PC-9 (cell line): ENCODE measurements around the gene TCHHL1. TPM values are rescaled to one million over a fixed set of nuclear protein-coding genes. Genes with fewer than 3 reads are reported as not detected.
A peak's percentile ranks its signal among the peaks of the same experiment; 100 is the strongest.

ENCODE experiments used
- BruUV-seq: library from RNA; stranded (reverse); fragments of 400-500 nt; replicated peaks from 2 replicates; lab custom pipeline; 2021; lab: Mats Ljungman, UMichigan
- CTCF ChIA-PET: fragments of 300-600 bp; sonication (Branson Sonifier 250); formaldehyde crosslinking; loops from one replicate; lab custom pipeline; 2022; ENCODE audit warnings: antibody characterized with exemption; lab: Charles Lee
- POLR2A ChIA-PET: fragments of 300-600 bp; sonication (Branson Sonifier 250); formaldehyde crosslinking; loops from one replicate; lab custom pipeline; 2022; ENCODE audit warnings: antibody characterized with exemption; ENCODE audit not compliant: unreplicated experiment; lab: Charles Lee
- DNase-seq, 2 experiments: peaks; one replicate each; pipeline versions ENCODE4 v3.0.0 to v3.0.0-alpha.2; 2015 to 2022; ENCODE audit warnings: mixed read lengths in 1 of 2
- H2AFZ ChIP-seq: fragments of 200-600 bp; sonication (generic); 2 replicates; pipeline ENCODE4 v1.8.1; 2017; ENCODE audit warnings: antibody characterized with exemption
- H3F3A ChIP-seq: fragments of 200-600 bp; sonication (generic); 2 replicates; pipeline ENCODE4 v1.8.1; 2017; ENCODE audit warnings: antibody characterized with exemption, mild to moderate bottlenecking, low read depth; ENCODE audit not compliant: insufficient read depth
- H3K27ac ChIP-seq: fragments of 200-600 bp; sonication (generic); 2 replicates; pipeline ENCODE4 v1.6.1; 2016; ENCODE audit warnings: mixed run types
- H3K27me3 ChIP-seq: fragments of 200-600 bp; sonication (generic); 2 replicates; pipeline ENCODE4 v1.6.1; 2016; ENCODE audit warnings: low read depth, mixed run types; ENCODE audit not compliant: insufficient read depth
- H3K36me3 ChIP-seq: fragments of 200-600 bp; sonication (generic); 2 replicates; pipeline ENCODE4 v1.6.1; 2016; ENCODE audit warnings: low read depth, mixed run types
- H3K4me1 ChIP-seq: fragments of 200-600 bp; sonication (generic); replicated peaks from 2 replicates; pipeline ENCODE4 v1.6.1; 2016; ENCODE audit warnings: mixed run types; ENCODE audit not compliant: insufficient read depth
- H3K4me2 ChIP-seq: fragments of 200-600 bp; sonication (generic); 2 replicates; pipeline ENCODE4 v1.6.1; 2017; ENCODE audit warnings: mixed run types
- H3K4me3 ChIP-seq: fragments of 200-600 bp; sonication (generic); 2 replicates; pipeline ENCODE4 v1.6.1; 2016; ENCODE audit warnings: mixed run types
- H3K79me2 ChIP-seq: fragments of 200-600 bp; sonication (generic); 2 replicates; pipeline ENCODE4 v1.6.1; 2017; ENCODE audit warnings: low read depth, mixed run types
- H3K9me2 ChIP-seq: fragments of 200-600 bp; sonication (generic); 2 replicates; pipeline ENCODE4 v1.8.1; 2017; ENCODE audit warnings: mild to moderate bottlenecking; ENCODE audit not compliant: insufficient read depth
- H3K9me3 ChIP-seq: fragments of 200-600 bp; sonication (generic); 2 replicates; pipeline ENCODE4 v1.8.1; 2016; ENCODE audit warnings: low read depth; ENCODE audit not compliant: insufficient read depth
- H4K20me1 ChIP-seq: fragments of 200-600 bp; sonication (generic); 2 replicates; pipeline ENCODE4 v1.8.1; 2017; ENCODE audit not compliant: insufficient read depth
- EZH2 ChIP-seq: fragments of 200-600 bp; sonication (generic); IDR thresholded peaks from 2 replicates; pipeline ENCODE4 v1.8.0; 2017; ENCODE audit warnings: antibody characterized with exemption, low read depth
- intact Hi-C: fragments of 100-400 bp; cut with micrococcal nuclease; formaldehyde crosslinking; loops from one replicate; pipeline ENCODE4 v1.10.0; 2022; ENCODE audit not compliant: unreplicated experiment
- total RNA-seq: library from RNA; stranded (reverse); gene quantifications from 2 replicates; pipeline ENCODE4 v1.2.3, GENCODE V29; 2021
- TF ChIP-seq, protein P1 (sequence below): fragments of 200-600 bp; sonication (generic); conservative IDR thresholded peaks from 2 replicates; pipeline ENCODE4 v1.6.1; 2017; ENCODE audit warnings: mixed run types, antibody characterized with exemption, mild to moderate bottlenecking, moderate library complexity

Gene TCHHL1
- total RNA-seq, 1 experiment from 2014 or later, result not detected

DNA sequence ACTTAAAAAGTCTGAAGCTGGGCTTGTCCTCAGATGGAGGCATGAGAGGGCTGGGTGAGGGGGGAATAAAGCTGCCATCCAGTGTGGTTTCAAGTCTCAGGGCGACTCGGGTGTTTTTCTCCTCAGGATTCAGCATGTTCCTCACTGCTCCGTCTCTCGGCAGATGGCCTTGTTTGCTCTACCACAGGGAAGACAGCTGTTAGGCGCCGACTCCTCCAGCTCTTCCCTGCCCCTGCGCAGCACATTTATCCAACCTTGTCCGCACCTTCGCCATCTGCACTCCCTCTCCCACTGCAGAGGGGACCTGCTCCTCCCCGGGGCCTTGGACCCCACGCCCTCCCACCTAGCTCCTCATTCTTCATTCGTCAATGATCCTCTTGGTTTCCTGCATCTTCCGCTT, 35.5 kb downstream of the TCHHL1 start:
- no peak for DNase-seq
- Histone ChIP-seq H3K9me3 (no peaks in the 10 kb centered on the region), H4K20me1 (no peaks in the 10 kb centered on the region), H3K4me3 (no peak overlapping the region), H3K4me1 (peaks cover 31% of the 10 kb centered on the region), H3K27ac (no peak overlapping the region), H2AFZ (no peak overlapping the region), H3F3A (peaks cover 18% of the 10 kb centered on the region), H3K9me2 (no peaks in the 10 kb centered on the region), H3K36me3 (no peaks in the 10 kb centered on the region), H3K79me2 (no peaks in the 10 kb centered on the region), H3K27me3 (no peaks in the 10 kb centered on the region; the same call in 1 of the 2 replicates), H3K4me2 (no peak overlapping the region)
- CTCF ChIA-PET, result interaction anchor here (0.6 to 1.8 kb wide), 4 partner anchors 57 to 405 kb away, joined by 3 to 8 read pairs (median 4); no protein-coding TSS in a partner anchor
- BruUV-seq, result no TSS peak
- TF ChIP-seq, protein P1, sequence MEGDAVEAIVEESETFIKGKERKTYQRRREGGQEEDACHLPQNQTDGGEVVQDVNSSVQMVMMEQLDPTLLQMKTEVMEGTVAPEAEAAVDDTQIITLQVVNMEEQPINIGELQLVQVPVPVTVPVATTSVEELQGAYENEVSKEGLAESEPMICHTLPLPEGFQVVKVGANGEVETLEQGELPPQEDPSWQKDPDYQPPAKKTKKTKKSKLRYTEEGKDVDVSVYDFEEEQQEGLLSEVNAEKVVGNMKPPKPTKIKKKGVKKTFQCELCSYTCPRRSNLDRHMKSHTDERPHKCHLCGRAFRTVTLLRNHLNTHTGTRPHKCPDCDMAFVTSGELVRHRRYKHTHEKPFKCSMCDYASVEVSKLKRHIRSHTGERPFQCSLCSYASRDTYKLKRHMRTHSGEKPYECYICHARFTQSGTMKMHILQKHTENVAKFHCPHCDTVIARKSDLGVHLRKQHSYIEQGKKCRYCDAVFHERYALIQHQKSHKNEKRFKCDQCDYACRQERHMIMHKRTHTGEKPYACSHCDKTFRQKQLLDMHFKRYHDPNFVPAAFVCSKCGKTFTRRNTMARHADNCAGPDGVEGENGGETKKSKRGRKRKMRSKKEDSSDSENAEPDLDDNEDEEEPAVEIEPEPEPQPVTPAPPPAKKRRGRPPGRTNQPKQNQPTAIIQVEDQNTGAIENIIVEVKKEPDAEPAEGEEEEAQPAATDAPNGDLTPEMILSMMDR, result no peak
- no peak for TF ChIP-seq EZH2
- intact Hi-C loops, result loop anchor here (2.0 to 5.0 kb wide), 3 partner anchors 294 to 404 kb away; no protein-coding TSS in a partner anchor
- POLR2A ChIA-PET, result no interaction called here

DNA sequence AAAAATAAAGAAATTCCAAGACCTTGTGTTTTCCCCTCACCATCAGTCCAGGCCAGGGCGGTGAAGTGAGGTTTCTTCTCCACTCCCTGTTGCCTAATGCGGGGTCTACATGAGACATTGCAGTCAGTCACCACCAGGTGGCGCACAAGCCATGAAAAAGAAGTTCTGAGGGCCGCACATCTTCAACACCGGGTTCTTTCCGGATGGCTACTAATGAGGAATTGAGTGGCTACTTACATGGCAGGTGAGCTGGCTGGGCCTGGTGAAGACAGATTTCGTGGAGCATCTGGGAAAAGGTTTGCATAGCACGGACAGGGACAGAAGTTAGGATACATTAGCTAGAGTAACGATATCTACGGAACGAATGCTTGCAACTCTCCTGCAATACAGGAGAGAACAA, 36.3 kb downstream of the TCHHL1 start:
- ChIA-PET CTCF (interaction anchor here (1.1 to 1.8 kb wide), 3 partner anchors 58 to 406 kb away, joined by 3 to 8 read pairs (median 3); no protein-coding TSS in a partner anchor), POLR2A (no interaction called here)
- TF ChIP-seq, protein P1, result peak; percentile 95
- no peak for TF ChIP-seq EZH2
- peaks cover 24% of the 10 kb centered on the region for H3F3A ChIP-seq
- H4K20me1 ChIP-seq, result no peaks in the 10 kb centered on the region
- peak; percentile 77 to 79 for DNase-seq
- no peak overlapping the region for H3K4me2 ChIP-seq
- H3K36me3 ChIP-seq, result no peaks in the 10 kb centered on the region
- H3K27ac ChIP-seq, result no peak overlapping the region
- intact Hi-C loops, result loop anchor here (1.0 to 5.0 kb wide), 6 partner anchors 90 to 405 kb away; no protein-coding TSS in a partner anchor
- H3K79me2 ChIP-seq, result no peaks in the 10 kb centered on the region
- no peaks in the 10 kb centered on the region for H3K27me3 ChIP-seq
- no peak overlapping the region for H2AFZ ChIP-seq
- no peak overlapping the region for H3K4me3 ChIP-seq
- no TSS peak for BruUV-seq
- H3K9me2 ChIP-seq, result no peaks in the 10 kb centered on the region
- H3K4me1 ChIP-seq, result peaks cover 34% of the 10 kb centered on the region
- no peaks in the 10 kb centered on the region for H3K9me3 ChIP-seq

DNA sequence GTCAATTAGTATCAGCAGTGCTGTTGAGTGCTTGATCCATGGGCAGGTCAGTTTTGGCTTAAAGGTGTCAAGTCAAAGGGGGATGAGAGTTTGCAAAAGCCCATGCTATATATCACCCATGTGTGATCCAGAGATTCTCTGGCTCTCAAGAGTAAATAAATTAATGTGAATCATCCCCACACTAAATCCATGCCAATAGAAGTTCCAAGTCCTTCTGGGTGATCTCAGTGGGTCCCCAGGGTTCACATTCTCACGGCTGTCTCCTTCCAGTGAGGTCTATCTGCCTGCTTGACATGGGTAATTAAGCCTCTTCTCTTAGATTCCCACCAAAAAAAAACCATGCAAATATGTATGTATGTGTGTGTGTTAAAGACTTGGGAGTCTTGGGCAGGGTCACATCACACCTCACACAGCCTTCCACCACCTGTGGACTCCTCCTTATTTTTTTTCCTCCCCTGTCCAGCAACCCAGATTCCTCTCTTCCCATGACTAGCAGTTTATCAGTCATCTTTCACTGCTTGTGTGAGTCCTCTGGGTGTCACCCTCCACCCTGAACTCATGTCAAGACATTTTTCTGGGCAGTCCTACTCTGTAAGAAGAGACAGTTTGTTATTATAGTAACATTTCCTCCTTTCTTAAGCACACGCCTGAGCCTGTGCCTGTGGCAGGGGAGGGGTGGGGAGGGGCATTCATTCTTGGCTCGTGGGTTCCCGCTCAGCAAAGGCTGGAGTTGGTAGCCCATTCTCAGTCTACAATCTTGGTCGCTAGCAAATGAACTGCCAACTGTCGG, 37.8 kb downstream of the TCHHL1 start:
- Histone ChIP-seq H3K79me2 (peaks cover 5% of the 10 kb centered on the region; the same call in 1 of the 2 replicates), H3F3A (peaks cover 40% of the 10 kb centered on the region), H3K9me2 (no peaks in the 10 kb centered on the region), H3K4me3 (no peak overlapping the region), H3K4me2 (no peak overlapping the region), H3K9me3 (no peaks in the 10 kb centered on the region; the same call in 1 of the 2 replicates), H2AFZ (no peak overlapping the region), H4K20me1 (no peaks in the 10 kb centered on the region), H3K36me3 (no peaks in the 10 kb centered on the region), H3K27ac (no peak overlapping the region), H3K27me3 (no peaks in the 10 kb centered on the region), H3K4me1 (peaks cover 49% of the 10 kb centered on the region)
- ChIA-PET POLR2A (no interaction called here), CTCF (interaction anchor here (0.6 kb wide), 1 partner anchor 26 kb away, joined by 3 read pairs; no protein-coding TSS in a partner anchor)
- BruUV-seq, result no TSS peak
- intact Hi-C loops, result loop anchor here (5.0 kb wide), 2 partner anchors 296 to 406 kb away; no protein-coding TSS in a partner anchor
- TF ChIP-seq EZH2, result no peak
- TF ChIP-seq, protein P1, result no peak
- DNase-seq, result peak; percentile 41 to 49
